BJ (cell line): ENCODE results near the gene DOCK4. TPM values are rescaled to one million over a fixed set of nuclear protein-coding genes. Genes with fewer than 3 reads are reported as not detected.

Source experiments
- CTCF ChIA-PET: fragments of 350-600 bp; formaldehyde crosslinking; extraction: SDS; loops from one replicate; lab custom pipeline; 2021; ENCODE audit warnings: antibody characterized with exemption, inconsistent platforms; lab: Yijun Ruan, JAX
- POLR2A ChIA-PET: fragments of 300-600 bp; sonication (Branson Sonifier 250); formaldehyde crosslinking; extraction: SDS; loops from one replicate; lab custom pipeline; 2021; ENCODE audit warnings: antibody characterized with exemption; lab: Charles Lee
- DNase-seq: peaks from one replicate; pipeline ENCODE4 v3.0.0-alpha.2; 2011; ENCODE audit warnings: low read depth
- H3K27me3 ChIP-seq: 2 replicates; pipeline ENCODE4 v1.6.0; 2011; ENCODE audit warnings: low read length; ENCODE audit not compliant: control insufficient read depth, insufficient read depth
- H3K36me3 ChIP-seq: 2 replicates; pipeline ENCODE4 v1.5.1; 2011; ENCODE audit warnings: low read length; ENCODE audit not compliant: control insufficient read depth, insufficient read depth
- H3K4me3 ChIP-seq: 2 replicates; pipeline ENCODE4 v1.5.1; 2011; ENCODE audit warnings: low read depth, mild to moderate bottlenecking, control low read depth, low read length
- CTCF ChIP-seq: IDR thresholded peaks from 2 replicates; pipeline ENCODE4 v1.5.1; 2011; ENCODE audit warnings: low read depth, mild to moderate bottlenecking, control low read depth, inconsistent platforms, low read length, moderate library complexity; ENCODE audit not compliant: insufficient read depth
- polyA plus RNA-seq: library from polyadenylated mRNA; depleted of rRNA; stranded (reverse); fragments of >200 nt; gene quantifications from 2 replicates; pipeline ENCODE4 v1.2.3, GENCODE V29; 2011

DOCK4 gene
- polyA plus RNA-seq, 1 experiment, result 0.15 TPM

- no peak for DNase-seq
- CTCF ChIA-PET, result no interaction called here
- Histone ChIP-seq H3K4me3 (no peak overlapping the region), H3K36me3 (no peaks in the 10 kb centered on the region), H3K27me3 (no peaks in the 10 kb centered on the region)
- POLR2A ChIA-PET, result no interaction called here
- TF ChIP-seq CTCF, result no peak
Measured at GRCh38 chr7:112064627-112065385, 141.4 kb downstream of the DOCK4 start.

GRCh38 chr7:112063974-112064373 lies 142.2 kb downstream of the DOCK4 start:
- H3K27me3 ChIP-seq, result no peaks in the 10 kb centered on the region
- H3K36me3 ChIP-seq, result no peaks in the 10 kb centered on the region
- no peak for DNase-seq
- POLR2A ChIA-PET, result no interaction called here
- CTCF ChIA-PET, result no interaction called here
- no peak overlapping the region for H3K4me3 ChIP-seq
- no peak for TF ChIP-seq CTCF

- no peaks in the 10 kb centered on the region for H3K27me3 ChIP-seq
- TF ChIP-seq CTCF, result no peak
- CTCF ChIA-PET, result interaction anchor here (0.6 kb wide), 1 partner anchor 42 kb away, joined by 4 read pairs; no protein-coding TSS in a partner anchor
- POLR2A ChIA-PET, result no interaction called here
- no peak for DNase-seq
- no peak overlapping the region for H3K4me3 ChIP-seq
- H3K36me3 ChIP-seq, result no peaks in the 10 kb centered on the region
Measured at GRCh38 chr7:112061051-112061450, 145.1 kb downstream of the DOCK4 start.

GRCh38 chr7:112060625-112061024 lies 145.6 kb downstream of the DOCK4 start:
- POLR2A ChIA-PET, result no interaction called here
- CTCF ChIA-PET, result no interaction called here
- TF ChIP-seq CTCF, result no peak
- Histone ChIP-seq H3K36me3 (no peaks in the 10 kb centered on the region), H3K27me3 (no peaks in the 10 kb centered on the region), H3K4me3 (no peak overlapping the region)
- no peak for DNase-seq

GRCh38 chr7:112059675-112060074 lies 146.5 kb downstream of the DOCK4 start:
- CTCF ChIA-PET, result no interaction called here
- Histone ChIP-seq H3K4me3 (no peak overlapping the region), H3K27me3 (no peaks in the 10 kb centered on the region), H3K36me3 (no peaks in the 10 kb centered on the region)
- no peak for DNase-seq
- POLR2A ChIA-PET, result no interaction called here
- no peak for TF ChIP-seq CTCF
